ENCODE measurements around the gene GPATCH11. TPM values are rescaled to one million over a fixed set of nuclear protein-coding genes. Genes with fewer than 3 reads are reported as not detected.
A peak's percentile ranks its signal among the peaks of the same experiment; 100 is the strongest.

Gene GPATCH11
- polyA plus RNA-seq, 1 donor (not counting 4 experiments of a cell fraction or from before 2014, with no cell fraction given) = 4.9 TPM

GRCh38 chr2:37084797-37085196 lies 479 bp downstream of the GPATCH11 start:
- peak overlapping the region; percentile 95 for H2AFZ ChIP-seq (ENCODE audit: control insufficient read depth, low read length)
- H3K4me2 ChIP-seq (ENCODE audit: control insufficient read depth, extremely low read depth, insufficient read depth, low read depth, low read length) = peak overlapping the region; percentile 96
- dilution Hi-C loops (cut with MboI; ENCODE audit: extremely low pct_ligation_motif_present, low sequenced_read_pairs) = no loop called here
- no peaks in the 10 kb centered on the region for H4K20me1 ChIP-seq (ENCODE audit: control insufficient read depth, extremely low read depth, insufficient read depth, low read length)
- no peak for TF ChIP-seq EZH2 (IDR thresholded peaks at IDR 0.05; ENCODE audit: low read length)
- TF ChIP-seq, protein P1, sequence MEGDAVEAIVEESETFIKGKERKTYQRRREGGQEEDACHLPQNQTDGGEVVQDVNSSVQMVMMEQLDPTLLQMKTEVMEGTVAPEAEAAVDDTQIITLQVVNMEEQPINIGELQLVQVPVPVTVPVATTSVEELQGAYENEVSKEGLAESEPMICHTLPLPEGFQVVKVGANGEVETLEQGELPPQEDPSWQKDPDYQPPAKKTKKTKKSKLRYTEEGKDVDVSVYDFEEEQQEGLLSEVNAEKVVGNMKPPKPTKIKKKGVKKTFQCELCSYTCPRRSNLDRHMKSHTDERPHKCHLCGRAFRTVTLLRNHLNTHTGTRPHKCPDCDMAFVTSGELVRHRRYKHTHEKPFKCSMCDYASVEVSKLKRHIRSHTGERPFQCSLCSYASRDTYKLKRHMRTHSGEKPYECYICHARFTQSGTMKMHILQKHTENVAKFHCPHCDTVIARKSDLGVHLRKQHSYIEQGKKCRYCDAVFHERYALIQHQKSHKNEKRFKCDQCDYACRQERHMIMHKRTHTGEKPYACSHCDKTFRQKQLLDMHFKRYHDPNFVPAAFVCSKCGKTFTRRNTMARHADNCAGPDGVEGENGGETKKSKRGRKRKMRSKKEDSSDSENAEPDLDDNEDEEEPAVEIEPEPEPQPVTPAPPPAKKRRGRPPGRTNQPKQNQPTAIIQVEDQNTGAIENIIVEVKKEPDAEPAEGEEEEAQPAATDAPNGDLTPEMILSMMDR (optimal IDR thresholded peaks at IDR 0.05 in 1 of 3, IDR thresholded peaks at IDR 0.05 in 1 of 3, conservative IDR thresholded peaks at IDR 0.05 in 1 of 3; ENCODE audit: extremely low read depth in 1 of 3, insufficient read depth in 2 of 3, low read length in 3 of 3) = no peak
- no peaks in the 10 kb centered on the region for H3K27me3 ChIP-seq (ENCODE audit: control insufficient read depth, extremely low read depth, insufficient read depth, low read length)
- peak overlapping the region; percentile 81 to 96 (median 89) for H3K4me3 ChIP-seq (ENCODE audit: control insufficient read depth in 2 of 3, extremely low read depth in 1 of 3, insufficient read depth in 2 of 3, low read depth in 1 of 3, low read length in 3 of 3)
- H3K79me2 ChIP-seq (ENCODE audit: control insufficient read depth, insufficient read depth, low read length) = peaks cover 20% of the 10 kb centered on the region
- peaks cover 0 to 5% of the 10 kb centered on the region in 2 experiments for H3K36me3 ChIP-seq (ENCODE audit: control insufficient read depth in 2 of 2, extremely low read depth in 1 of 2, insufficient read depth in 2 of 2, low read length in 2 of 2)
- DNase-seq (ENCODE audit: low read depth, low spot score) (no peak), FAIRE-seq (no peak)
- H3K4me1 ChIP-seq (ENCODE audit: control insufficient read depth, extremely low read depth, insufficient read depth, low read length) = peaks cover 17% of the 10 kb centered on the region
- no peaks in the 10 kb centered on the region for H3K9me3 ChIP-seq (ENCODE audit: control insufficient read depth, low read depth, low read length)
- peak overlapping the region; percentile 86 for H3K9ac ChIP-seq (ENCODE audit: control insufficient read depth, extremely low read depth, insufficient read depth, low read length)
- H3K27ac ChIP-seq (ENCODE audit: control insufficient read depth, insufficient read depth, low read length) = peak overlapping the region; percentile 80
- no peaks in the 10 kb centered on the region for H3K9me1 ChIP-seq (ENCODE audit: control insufficient read depth, extremely low read depth, insufficient read depth, low read length)

- Histone ChIP-seq H3K4me1 (ENCODE audit: control insufficient read depth, extremely low read depth, insufficient read depth, low read length) (peaks cover 17% of the 10 kb centered on the region), H3K4me3 (ENCODE audit: control insufficient read depth in 2 of 3, extremely low read depth in 1 of 3, insufficient read depth in 2 of 3, low read depth in 1 of 3, low read length in 3 of 3) (no peak overlapping the region), H2AFZ (ENCODE audit: control insufficient read depth, low read length) (no peak overlapping the region), H4K20me1 (ENCODE audit: control insufficient read depth, extremely low read depth, insufficient read depth, low read length) (no peaks in the 10 kb centered on the region), H3K9me1 (ENCODE audit: control insufficient read depth, extremely low read depth, insufficient read depth, low read length) (no peaks in the 10 kb centered on the region), H3K36me3 (ENCODE audit: control insufficient read depth in 2 of 2, extremely low read depth in 1 of 2, insufficient read depth in 2 of 2, low read length in 2 of 2) (peaks cover 0 to 5% of the 10 kb centered on the region in 2 experiments), H3K79me2 (ENCODE audit: control insufficient read depth, insufficient read depth, low read length) (peaks cover 16% of the 10 kb centered on the region), H3K9me3 (ENCODE audit: control insufficient read depth, low read depth, low read length) (no peaks in the 10 kb centered on the region), H3K27me3 (ENCODE audit: control insufficient read depth, extremely low read depth, insufficient read depth, low read length) (no peaks in the 10 kb centered on the region), H3K4me2 (ENCODE audit: control insufficient read depth, extremely low read depth, insufficient read depth, low read depth, low read length) (peak overlapping the region; percentile 96), H3K27ac (ENCODE audit: control insufficient read depth, insufficient read depth, low read length) (no peak overlapping the region), H3K9ac (ENCODE audit: control insufficient read depth, extremely low read depth, insufficient read depth, low read length) (no peak overlapping the region)
- FAIRE-seq = no peak
- dilution Hi-C loops (cut with MboI; ENCODE audit: extremely low pct_ligation_motif_present, low sequenced_read_pairs) = no loop called here
- no peak for DNase-seq (ENCODE audit: low read depth, low spot score)
- no peak for TF ChIP-seq EZH2 (IDR thresholded peaks at IDR 0.05; ENCODE audit: low read length)
- TF ChIP-seq, protein P1 (optimal IDR thresholded peaks at IDR 0.05 in 1 of 3, IDR thresholded peaks at IDR 0.05 in 1 of 3, conservative IDR thresholded peaks at IDR 0.05 in 1 of 3; ENCODE audit: extremely low read depth in 1 of 3, insufficient read depth in 2 of 3, low read length in 3 of 3) = no peak
Measured at GRCh38 chr2:37085731-37086147, 1.4 kb downstream of the GPATCH11 start.
